HUES48 (cell line): ENCODE measurements around the gene ANKFY1.
"Not testable (repeated sequence)": the region's sequence is repeated elsewhere in the genome, so short reads cannot be mapped to it uniquely, and the experiment has no call there.

Source experiments
- H3K27ac ChIP-seq: one replicate; pipeline ENCODE4 v1.7.0; 2013; ENCODE audit warnings: low read depth, low read length, inconsistent platforms
- H3K27me3 ChIP-seq: 2 replicates; pipeline ENCODE4 v1.6.1; 2013; ENCODE audit warnings: mild to moderate bottlenecking, low read length; ENCODE audit not compliant: control insufficient read depth, insufficient read depth
- H3K36me3 ChIP-seq: 2 replicates; pipeline ENCODE4 v1.6.1; 2013; ENCODE audit warnings: low read length; ENCODE audit not compliant: control insufficient read depth, insufficient read depth
- H3K4me1 ChIP-seq: 2 replicates; pipeline ENCODE4 v1.6.1; 2013; ENCODE audit warnings: mild to moderate bottlenecking, low read length; ENCODE audit not compliant: control insufficient read depth, insufficient read depth
- H3K4me3 ChIP-seq: 2 replicates; pipeline ENCODE4 v1.5.1; 2013; ENCODE audit warnings: mild to moderate bottlenecking, low read depth, low read length
- H3K9ac ChIP-seq: 2 replicates; pipeline ENCODE4 v1.6.1; 2013; ENCODE audit warnings: mild to moderate bottlenecking, low read depth, low read length, moderate library complexity
- H3K9me3 ChIP-seq: 2 replicates; pipeline ENCODE4 v1.6.1; 2013; ENCODE audit warnings: low read length; ENCODE audit not compliant: control insufficient read depth, insufficient read depth

ANKFY1 gene

DNA sequence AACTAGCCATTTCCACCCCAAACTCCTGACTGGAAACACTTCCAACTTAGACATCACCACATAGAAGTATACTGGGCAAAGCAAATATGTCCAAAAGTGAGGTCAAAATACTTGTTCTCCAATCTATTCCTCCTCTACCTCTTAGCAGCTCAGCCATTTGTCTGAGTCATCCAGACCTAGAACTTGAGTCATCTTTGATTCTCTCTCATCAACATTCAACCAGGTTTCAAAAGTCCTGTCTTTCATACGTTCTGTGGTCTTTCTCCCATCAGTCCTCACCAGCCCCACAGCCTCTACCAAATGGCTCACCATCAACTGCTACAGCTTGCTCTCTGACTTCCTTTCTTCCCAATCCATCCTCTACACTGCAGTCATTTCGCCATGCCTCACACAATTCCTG lies 6.8 kb downstream of the ANKFY1 start:
- H3K36me3 ChIP-seq = peaks cover 10% of the 10 kb centered on the region; the same call in 1 of the 2 replicates
- no peak overlapping the region for H3K4me3 ChIP-seq
- no peaks in the 10 kb centered on the region for H3K27me3 ChIP-seq
- H3K27ac ChIP-seq = no peak overlapping the region
- 0 out of 2 replicates have a peak, but pooled peaks cover 6% of the 10 kb centered on the region for H3K4me1 ChIP-seq
- no peak overlapping the region for H3K9ac ChIP-seq
- peaks cover 8% of the 10 kb centered on the region for H3K9me3 ChIP-seq

DNA sequence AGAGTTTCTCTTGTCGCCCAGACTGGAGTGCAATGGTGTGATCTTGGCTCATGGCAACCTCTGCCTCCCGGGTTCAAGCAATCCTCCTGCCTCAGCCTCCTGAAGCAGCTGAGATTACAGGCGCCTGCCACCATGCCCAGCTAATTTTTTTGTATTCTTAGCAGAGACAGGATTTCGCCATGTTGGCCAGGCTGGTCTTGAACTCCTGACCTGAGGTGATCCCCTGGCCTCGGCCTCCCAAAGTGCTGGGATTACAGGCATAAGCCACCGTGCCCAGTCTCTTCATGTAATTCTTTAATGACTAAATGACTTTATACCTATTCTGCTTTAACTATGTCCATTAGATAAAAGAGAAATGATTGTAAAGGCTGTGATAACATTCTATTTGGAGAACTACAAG lies 8.5 kb downstream of the ANKFY1 start:
- not testable (repeated sequence) for H3K9me3 ChIP-seq, H3K27me3 ChIP-seq, H3K4me1 ChIP-seq, H3K9ac ChIP-seq, H3K36me3 ChIP-seq, H3K4me3 ChIP-seq, H3K27ac ChIP-seq

DNA sequence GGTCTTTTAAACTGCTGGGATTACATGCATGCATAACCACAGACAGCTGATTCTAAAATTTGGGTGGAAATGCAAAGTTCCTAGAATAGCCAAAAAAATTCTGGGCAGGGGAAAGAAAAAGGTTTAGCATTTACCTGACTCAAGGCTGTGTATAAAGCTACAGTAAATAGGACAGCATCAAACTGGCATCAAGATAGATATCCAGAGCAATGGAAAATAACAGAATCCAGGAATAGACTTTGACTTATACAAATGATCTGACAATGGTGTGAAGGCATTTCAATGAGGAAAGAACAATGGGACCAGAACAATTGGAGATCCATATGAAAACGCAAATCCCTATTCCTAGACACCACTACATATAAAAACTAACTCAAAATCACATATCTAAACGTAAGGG lies 12.9 kb downstream of the ANKFY1 start:
- H3K4me3 ChIP-seq = no peak overlapping the region
- H3K9ac ChIP-seq = no peak overlapping the region
- no peaks in the 10 kb centered on the region for H3K9me3 ChIP-seq
- H3K4me1 ChIP-seq = peaks cover 17% of the 10 kb centered on the region
- no peak overlapping the region for H3K27ac ChIP-seq
- H3K36me3 ChIP-seq = peaks cover 8% of the 10 kb centered on the region; the same call in 1 of the 2 replicates
- no peaks in the 10 kb centered on the region for H3K27me3 ChIP-seq

DNA sequence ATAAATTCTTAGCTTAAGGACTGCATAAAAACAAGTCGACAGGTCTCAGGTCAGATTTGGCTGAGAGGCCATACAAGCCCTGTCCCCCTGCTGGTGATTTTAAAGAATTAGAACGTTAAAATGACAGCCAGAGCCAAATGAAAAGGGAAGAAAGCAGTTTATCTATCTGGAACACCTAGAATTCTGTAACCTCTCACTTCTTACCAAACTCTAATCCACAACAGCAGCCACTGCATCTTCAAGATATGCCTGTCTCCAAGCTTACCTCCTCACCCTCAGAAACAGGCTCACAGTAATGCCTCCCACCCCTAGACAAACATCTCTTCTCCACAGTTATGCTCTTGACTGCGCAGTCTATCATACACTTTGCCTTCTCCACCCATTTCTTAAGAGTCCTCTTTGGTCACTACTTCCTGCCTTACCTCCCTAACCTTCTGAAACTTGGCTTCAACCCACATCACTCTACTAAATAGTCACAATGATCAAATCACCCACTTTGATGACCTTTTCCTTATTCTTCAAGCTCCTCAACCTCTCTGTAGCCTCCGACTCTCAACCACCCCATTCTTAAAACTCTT lies 14.2 kb downstream of the ANKFY1 start:
- Histone ChIP-seq H3K27ac (no peak overlapping the region), H3K9me3 (no peaks in the 10 kb centered on the region), H3K27me3 (no peaks in the 10 kb centered on the region), H3K4me3 (no peak overlapping the region), H3K36me3 (peaks cover 8% of the 10 kb centered on the region; the same call in 1 of the 2 replicates), H3K4me1 (peaks cover 17% of the 10 kb centered on the region), H3K9ac (no peak overlapping the region)

DNA sequence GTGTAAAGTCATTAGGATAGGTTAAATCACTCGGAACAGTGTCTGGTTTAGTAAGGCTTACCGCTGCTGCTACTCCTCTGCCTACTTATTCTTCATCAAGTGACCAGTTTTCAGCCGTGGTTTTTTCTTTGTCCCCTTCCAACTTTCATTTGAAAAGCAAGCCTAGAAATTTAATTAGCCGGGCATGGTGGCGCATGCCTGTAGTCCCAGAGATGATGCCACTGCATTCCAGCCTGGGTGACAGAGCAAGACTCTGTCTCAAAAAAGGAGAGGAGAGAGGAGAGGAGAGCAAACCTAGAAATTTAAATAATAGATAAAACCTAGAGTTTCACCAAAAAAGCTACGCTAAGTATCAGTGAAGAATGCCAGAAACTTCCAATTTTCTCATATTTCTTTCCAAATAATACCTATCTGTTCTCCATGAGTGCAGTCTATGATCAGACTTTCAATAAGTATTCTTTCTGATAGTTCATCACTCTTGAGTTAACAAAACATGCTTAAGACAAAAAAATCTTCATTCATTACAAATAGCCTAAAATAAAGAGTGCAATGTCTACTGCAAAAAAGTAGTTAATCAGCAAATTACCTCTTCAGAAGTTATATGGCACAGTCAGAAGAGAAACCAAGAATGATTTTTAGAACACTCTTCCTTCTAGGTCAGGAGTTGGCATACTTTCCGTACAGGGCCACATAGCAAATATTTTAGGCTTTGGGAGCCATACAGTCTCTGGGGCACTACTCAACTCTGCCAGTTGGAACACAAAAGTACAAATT lies 15.1 kb downstream of the ANKFY1 start:
- Histone ChIP-seq H3K4me3 (no peak overlapping the region), H3K27ac (peak overlapping the region; percentile 46), H3K36me3 (peaks cover 8% of the 10 kb centered on the region), H3K4me1 (peaks cover 17% of the 10 kb centered on the region), H3K9me3 (no peaks in the 10 kb centered on the region), H3K9ac (no peak overlapping the region), H3K27me3 (no peaks in the 10 kb centered on the region)

DNA sequence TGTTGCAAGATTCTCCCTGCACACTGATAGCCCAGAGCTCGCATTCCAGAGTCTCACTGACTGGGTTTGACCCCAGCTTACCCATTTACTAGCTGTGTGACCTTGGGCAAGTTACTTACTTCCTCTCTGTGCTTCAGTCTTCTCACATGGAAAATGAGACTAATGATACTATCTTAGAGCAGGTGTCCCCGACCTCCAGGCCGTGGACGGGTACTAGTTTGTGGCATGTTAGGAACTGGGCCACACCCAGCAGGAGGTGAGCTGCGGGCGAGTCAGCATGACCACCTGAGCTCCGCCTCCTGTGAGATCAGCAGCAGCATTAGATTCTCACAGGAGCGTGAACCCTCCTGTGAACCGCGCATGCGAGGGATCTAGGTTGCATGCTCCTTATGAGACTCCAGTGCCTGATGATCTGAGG lies 15.8 kb downstream of the ANKFY1 start:
- H3K27ac ChIP-seq = peak overlapping the region; percentile 46
- H3K9me3 ChIP-seq = no peaks in the 10 kb centered on the region
- H3K36me3 ChIP-seq = peaks cover 8% of the 10 kb centered on the region
- peaks cover 17% of the 10 kb centered on the region for H3K4me1 ChIP-seq
- H3K4me3 ChIP-seq = no peak overlapping the region
- H3K9ac ChIP-seq = no peak overlapping the region
- no peaks in the 10 kb centered on the region for H3K27me3 ChIP-seq

DNA sequence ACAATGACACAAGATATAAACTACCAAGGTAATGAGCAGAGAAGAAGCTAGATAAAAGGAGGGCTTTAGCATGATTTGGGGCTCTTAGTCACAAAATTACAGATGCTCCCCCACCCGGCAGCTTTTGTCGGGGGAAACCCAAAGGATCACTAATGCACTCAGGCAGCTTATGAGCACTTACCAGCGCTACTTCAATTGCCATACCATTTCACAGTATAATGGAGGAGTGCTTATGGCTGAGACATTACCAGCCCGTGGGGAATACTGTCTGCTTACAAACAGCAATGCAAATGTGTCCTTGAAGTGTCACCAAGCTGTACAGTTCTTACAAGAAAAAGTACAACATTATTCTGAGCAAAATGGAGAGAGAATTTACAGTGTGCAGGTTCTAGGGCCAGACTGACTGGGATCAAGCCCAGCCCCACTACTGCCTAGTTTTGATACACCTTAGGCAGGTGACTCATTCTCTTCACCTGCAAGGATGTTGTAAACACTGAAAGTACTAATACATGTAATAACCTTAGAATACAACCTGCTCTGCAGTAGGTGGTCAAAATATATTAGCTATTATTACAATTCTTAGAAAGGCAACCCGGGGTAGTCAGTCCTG lies 16.3 kb downstream of the ANKFY1 start:
- Histone ChIP-seq H3K4me1 (peaks cover 17% of the 10 kb centered on the region), H3K4me3 (no peak overlapping the region), H3K27me3 (no peaks in the 10 kb centered on the region), H3K9ac (no peak overlapping the region), H3K9me3 (no peaks in the 10 kb centered on the region), H3K27ac (peak overlapping the region; percentile 26), H3K36me3 (peaks cover 8% of the 10 kb centered on the region)

DNA sequence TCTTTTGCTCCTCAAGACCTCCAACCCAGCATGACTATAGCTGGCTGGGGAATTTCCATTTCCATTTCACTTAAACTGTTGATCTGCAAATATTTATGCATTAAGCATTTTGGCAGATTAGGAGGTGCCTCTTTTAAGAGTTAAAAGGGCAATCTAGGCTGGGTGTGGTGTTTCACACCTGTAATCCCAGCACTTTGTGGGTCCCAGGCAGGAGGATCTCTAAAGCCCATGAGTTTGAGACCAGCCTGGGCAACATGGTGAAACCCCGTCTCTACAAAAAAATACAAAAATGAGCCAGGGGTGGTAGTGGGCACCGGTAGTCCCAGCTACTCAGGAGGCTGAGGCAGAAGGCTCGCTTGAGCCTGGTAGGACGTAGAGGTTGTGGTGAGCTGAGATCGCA lies 17.1 kb downstream of the ANKFY1 start:
- Histone ChIP-seq H3K36me3 (peaks cover 15% of the 10 kb centered on the region), H3K4me3 (no peak overlapping the region), H3K4me1 (peaks cover 17% of the 10 kb centered on the region), H3K9ac (no peak overlapping the region), H3K9me3 (no peaks in the 10 kb centered on the region), H3K27me3 (no peaks in the 10 kb centered on the region), H3K27ac (no peak overlapping the region)

DNA sequence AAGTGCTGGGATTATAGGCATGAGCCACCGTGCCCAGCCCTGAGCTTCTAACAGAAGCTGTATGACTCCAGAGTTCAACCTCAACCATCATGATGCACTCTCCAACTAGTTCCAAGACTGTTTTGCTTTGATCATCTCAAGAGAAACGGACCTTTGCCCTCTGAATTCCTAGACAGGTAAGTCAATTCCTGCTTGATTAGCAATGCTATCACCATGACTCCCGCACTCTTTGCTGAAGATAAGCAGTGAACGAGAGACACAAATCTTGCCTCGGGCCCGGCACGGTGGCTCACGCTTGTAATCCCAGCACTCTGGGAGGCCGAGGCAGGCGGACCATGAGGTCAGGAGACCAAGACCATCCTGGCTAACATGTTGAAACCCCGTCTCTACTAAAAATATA lies 22.2 kb downstream of the ANKFY1 start:
- no peak overlapping the region for H3K27ac ChIP-seq
- no peaks in the 10 kb centered on the region for H3K9me3 ChIP-seq
- H3K4me1 ChIP-seq = no peaks in the 10 kb centered on the region
- H3K27me3 ChIP-seq = no peaks in the 10 kb centered on the region
- H3K9ac ChIP-seq = no peak overlapping the region
- H3K36me3 ChIP-seq = peaks cover 44% of the 10 kb centered on the region
- H3K4me3 ChIP-seq = no peak overlapping the region

DNA sequence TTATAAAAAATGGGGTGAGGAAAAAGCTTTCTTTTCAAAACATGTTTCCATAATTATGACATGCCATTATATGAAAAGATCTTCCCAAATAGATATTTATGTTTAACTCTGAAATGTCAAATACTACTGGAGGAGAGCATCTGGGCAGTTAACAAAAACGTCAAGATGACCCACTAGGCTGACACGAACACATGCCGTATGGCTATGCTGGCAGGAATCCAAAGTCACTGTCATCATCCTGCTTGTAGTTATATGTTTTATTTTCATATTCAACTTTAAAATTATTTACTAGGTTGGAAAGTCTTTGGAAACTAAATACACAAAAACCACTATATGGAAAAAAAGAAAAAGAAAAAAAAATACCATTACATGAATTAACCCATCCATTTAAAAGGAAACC lies 27.3 kb downstream of the ANKFY1 start:
- H3K27me3 ChIP-seq = no peaks in the 10 kb centered on the region
- H3K4me1 ChIP-seq = no peaks in the 10 kb centered on the region
- H3K36me3 ChIP-seq = peaks cover 80% of the 10 kb centered on the region

More for the DNA sequence above, 27.3 kb downstream of the ANKFY1 start:
- H3K27ac ChIP-seq = no peak overlapping the region
- no peak overlapping the region for H3K4me3 ChIP-seq
- H3K9me3 ChIP-seq = no peaks in the 10 kb centered on the region
- no peak overlapping the region for H3K9ac ChIP-seq
